Activated CD4-positive, alpha-beta T cell treated with anti-CD3 and anti-CD28 coated beads for 24 hours (primary cell): Measurements from ENCODE around the gene GAPDH.

Experiments
- DNase-seq, 2 donors: peaks; one replicate each; pipeline ENCODE4 v3.0.0-alpha.2; 2020; ENCODE audit warnings: low read depth in 2 of 2

The GAPDH gene

DNA sequence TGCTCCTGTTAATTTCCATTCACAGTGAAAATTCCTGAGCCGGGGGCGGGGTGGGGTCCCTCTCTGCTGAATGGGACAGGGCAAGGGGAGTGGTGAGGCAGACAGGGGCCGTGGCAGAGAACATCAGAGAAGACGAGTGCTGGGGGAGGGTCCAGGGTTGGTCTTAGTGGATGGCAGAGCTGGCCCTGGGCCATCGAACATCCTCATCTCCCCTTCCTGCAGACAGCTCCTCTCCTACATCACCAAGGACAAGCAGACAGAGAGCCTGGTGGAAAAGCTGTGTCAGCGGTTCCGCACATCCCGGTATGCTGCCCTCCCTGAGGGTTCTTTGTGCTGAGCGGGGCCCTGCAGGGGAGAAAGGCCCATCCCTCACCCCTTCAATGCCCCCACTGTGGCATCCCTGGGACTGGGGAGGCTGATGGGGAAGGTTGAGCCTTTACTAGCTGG is 5.0 kb upstream of the GAPDH start:
- no peak for DNase-seq

DNA sequence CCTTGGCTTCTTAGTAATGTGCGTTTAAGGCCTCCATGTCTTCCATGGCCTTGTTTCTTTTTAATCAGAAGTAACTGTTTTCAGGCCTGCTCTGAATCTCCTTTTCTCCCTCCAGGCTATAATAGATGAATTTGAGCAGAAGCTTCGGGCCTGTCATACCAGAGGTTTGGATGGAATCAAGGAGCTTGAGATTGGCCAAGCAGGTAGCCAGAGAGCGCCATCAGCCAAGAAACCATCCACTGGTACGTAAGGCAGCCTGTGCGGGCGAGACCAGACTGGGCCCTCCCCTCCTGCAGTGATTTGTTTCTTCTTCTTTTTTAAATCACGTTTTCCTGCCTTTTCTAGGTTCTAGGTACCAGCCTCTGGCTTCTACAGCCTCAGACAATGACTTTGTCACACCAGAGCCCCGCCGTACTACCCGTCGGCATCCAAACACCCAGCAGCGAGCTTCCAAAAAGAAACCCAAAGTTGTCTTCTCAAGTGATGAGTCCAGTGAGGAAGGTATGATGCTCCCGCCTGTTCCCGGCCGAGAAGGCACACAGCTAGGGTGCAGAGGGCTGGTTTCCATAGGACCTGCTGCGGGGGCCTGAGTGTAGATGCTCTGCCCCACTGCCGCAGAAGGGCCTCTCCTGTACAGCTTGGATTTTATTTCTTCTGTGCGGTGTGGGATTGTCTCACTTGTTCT is 3.6 kb upstream of the GAPDH start:
- DNase-seq = no peak

DNA sequence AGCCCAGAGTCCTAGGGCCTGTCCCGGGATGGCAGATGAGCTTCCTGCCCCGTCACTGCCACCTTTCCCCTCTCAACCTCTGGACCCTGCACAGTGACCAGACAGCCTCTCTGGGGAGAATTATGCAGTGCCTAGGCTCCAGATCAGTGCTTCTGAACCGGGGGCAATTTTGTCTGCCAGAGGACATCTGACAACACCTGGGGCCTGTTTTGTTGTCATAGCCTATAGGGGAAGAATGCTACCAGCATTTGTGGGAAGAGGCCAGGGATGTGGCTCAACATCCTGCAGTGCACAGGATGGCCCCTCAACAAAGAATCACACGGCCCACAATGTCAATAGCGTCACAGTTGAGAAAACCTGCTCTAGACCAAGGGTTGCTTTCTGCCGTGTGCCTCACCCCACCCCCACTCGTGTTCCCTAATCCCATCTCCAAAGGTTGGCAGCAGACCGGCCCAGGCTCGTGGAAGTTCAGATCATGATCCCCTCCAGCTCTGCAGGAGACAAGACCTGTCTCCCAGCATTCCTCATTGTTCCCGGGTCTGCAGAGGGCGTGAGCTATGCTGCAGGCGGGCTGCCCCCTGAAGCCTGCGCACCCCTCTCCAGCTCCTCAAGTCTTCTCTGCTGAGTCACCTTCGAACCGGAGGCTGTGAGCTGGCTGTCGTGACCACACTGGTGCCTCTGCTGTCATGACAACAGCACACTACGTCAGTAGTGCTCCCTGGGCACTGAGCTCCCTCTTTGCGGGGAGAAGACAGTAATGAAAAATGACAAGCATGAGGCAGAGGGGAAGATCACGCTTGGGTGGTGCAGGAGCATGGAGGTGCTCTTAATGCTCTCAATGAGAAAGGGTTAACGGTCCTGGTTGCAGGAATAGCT is 2.0 kb upstream of the GAPDH start:
- peak; percentile 73 for DNase-seq

DNA sequence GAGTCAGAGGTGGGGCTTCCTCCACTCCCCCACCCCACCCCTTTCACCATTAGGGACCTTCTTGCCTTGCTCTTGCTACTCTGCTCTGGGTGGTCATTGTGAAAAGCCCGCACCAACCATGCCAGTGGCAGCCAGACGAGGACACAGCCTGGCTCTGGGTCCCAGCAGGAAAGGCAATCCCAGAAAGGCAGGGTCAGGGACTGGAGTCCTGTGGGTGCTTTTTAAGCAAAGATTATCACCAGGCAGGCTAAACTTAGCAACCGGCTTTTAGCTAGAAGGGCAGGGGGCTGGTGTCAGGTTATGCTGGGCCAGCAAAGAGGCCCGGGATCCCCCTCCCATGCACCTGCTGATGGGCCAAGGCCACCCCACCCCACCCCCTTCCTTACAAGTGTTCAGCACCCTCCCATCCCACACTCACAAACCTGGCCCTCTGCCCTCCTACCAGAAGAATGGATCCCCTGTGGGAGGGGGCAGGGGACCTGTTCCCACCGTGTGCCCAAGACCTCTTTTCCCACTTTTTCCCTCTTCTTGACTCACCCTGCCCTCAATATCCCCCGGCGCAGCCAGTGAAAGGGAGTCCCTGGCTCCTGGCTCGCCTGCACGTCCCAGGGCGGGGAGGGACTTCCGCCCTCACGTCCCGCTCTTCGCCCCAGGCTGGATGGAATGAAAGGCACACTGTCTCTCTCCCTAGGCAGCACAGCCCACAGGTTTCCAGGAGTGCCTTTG is 1.2 kb upstream of the GAPDH start:
- DNase-seq = peak in 1 of 2 donors; percentile 44

DNA sequence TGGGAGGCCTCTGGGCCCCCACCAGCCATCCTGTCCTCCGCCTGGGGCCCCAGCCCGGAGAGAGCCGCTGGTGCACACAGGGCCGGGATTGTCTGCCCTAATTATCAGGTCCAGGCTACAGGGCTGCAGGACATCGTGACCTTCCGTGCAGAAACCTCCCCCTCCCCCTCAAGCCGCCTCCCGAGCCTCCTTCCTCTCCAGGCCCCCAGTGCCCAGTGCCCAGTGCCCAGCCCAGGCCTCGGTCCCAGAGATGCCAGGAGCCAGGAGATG is 729 bp upstream of the GAPDH start:
- DNase-seq = no peak

DNA sequence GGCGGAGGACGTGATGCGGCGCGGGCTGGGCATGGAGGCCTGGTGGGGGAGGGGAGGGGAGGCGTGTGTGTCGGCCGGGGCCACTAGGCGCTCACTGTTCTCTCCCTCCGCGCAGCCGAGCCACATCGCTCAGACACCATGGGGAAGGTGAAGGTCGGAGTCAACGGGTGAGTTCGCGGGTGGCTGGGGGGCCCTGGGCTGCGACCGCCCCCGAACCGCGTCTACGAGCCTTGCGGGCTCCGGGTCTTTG is 303 bp downstream of the GAPDH start:
- peak in 1 of 2 donors; percentile 66 for DNase-seq

DNA sequence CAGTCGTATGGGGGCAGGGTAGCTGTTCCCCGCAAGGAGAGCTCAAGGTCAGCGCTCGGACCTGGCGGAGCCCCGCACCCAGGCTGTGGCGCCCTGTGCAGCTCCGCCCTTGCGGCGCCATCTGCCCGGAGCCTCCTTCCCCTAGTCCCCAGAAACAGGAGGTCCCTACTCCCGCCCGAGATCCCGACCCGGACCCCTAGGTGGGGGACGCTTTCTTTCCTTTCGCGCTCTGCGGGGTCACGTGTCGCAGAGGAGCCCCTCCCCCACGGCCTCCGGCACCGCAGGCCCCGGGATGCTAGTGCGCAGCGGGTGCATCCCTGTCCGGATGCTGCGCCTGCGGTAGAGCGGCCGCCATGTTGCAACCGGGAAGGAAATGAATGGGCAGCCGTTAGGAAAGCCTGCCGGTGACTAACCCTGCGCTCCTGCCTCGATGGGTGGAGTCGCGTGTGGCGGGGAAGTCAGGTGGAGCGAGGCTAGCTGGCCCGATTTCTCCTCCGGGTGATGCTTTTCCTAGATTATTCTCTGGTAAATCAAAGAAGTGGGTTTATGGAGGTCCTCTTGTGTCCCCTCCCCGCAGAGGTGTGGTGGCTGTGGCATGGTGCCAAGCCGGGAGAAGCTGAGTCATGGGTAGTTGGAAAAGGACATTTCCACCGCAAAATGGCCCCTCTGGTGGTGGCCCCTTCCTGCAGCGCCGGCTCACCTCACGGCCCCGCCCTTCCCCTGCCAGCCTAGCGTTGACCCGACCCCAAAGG is 804 bp downstream of the GAPDH start:
- peak; percentile 63 to 72 for DNase-seq

DNA sequence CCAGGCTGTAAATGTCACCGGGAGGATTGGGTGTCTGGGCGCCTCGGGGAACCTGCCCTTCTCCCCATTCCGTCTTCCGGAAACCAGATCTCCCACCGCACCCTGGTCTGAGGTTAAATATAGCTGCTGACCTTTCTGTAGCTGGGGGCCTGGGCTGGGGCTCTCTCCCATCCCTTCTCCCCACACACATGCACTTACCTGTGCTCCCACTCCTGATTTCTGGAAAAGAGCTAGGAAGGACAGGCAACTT is 1.3 kb downstream of the GAPDH start:
- DNase-seq = no peak

DNA sequence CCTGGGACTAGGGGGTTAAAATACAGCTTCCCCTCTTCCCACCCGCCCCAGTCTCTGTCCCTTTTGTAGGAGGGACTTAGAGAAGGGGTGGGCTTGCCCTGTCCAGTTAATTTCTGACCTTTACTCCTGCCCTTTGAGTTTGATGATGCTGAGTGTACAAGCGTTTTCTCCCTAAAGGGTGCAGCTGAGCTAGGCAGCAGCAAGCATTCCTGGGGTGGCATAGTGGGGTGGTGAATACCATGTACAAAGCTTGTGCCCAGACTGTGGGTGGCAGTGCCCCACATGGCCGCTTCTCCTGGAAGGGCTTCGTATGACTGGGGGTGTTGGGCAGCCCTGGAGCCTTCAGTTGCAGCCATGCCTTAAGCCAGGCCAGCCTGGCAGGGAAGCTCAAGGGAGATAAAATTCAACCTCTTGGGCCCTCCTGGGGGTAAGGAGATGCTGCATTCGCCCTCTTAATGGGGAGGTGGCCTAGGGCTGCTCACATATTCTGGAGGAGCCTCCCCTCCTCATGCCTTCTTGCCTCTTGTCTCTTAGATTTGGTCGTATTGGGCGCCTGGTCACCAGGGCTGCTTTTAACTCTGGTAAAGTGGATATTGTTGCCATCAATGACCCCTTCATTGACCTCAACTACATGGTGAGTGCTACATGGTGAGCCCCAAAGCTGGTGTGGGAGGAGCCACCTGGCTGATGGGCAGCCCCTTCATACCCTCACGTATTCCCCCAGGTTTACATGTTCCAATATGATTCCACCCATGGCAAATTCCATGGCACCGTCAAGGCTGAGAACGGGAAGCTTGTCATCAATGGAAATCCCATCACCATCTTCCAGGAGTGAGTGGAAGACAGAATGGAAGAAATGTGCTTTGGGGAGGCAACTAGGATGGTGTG is 1.9 kb downstream of the GAPDH start:
- no peak for DNase-seq

DNA sequence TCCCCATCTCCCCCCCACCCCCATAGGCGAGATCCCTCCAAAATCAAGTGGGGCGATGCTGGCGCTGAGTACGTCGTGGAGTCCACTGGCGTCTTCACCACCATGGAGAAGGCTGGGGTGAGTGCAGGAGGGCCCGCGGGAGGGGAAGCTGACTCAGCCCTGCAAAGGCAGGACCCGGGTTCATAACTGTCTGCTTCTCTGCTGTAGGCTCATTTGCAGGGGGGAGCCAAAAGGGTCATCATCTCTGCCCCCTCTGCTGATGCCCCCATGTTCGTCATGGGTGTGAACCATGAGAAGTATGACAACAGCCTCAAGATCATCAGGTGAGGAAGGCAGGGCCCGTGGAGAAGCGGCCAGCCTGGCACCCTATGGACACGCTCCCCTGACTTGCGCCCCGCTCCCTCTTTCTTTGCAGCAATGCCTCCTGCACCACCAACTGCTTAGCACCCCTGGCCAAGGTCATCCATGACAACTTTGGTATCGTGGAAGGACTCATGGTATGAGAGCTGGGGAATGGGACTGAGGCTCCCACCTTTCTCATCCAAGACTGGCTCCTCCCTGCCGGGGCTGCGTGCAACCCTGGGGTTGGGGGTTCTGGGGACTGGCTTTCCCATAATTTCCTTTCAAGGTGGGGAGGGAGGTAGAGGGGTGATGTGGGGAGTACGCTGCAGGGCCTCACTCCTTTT is 2.7 kb downstream of the GAPDH start:
- peak in 1 of 2 donors; percentile 12 for DNase-seq

DNA sequence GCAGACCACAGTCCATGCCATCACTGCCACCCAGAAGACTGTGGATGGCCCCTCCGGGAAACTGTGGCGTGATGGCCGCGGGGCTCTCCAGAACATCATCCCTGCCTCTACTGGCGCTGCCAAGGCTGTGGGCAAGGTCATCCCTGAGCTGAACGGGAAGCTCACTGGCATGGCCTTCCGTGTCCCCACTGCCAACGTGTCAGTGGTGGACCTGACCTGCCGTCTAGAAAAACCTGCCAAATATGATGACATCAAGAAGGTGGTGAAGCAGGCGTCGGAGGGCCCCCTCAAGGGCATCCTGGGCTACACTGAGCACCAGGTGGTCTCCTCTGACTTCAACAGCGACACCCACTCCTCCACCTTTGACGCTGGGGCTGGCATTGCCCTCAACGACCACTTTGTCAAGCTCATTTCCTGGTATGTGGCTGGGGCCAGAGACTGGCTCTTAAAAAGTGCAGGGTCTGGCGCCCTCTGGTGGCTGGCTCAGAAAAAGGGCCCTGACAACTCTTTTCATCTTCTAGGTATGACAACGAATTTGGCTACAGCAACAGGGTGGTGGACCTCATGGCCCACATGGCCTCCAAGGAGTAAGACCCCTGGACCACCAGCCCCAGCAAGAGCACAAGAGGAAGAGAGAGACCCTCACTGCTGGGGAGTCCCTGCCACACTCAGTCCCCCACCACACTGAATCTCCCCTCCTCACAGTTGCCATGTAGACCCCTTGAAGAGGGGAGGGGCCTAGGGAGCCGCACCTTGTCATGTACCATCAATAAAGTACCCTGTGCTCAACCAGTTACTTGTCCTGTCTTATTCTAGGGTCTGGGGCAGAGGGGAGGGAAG is 3.5 kb downstream of the GAPDH start:
- peak; percentile 71 to 73 for DNase-seq

DNA sequence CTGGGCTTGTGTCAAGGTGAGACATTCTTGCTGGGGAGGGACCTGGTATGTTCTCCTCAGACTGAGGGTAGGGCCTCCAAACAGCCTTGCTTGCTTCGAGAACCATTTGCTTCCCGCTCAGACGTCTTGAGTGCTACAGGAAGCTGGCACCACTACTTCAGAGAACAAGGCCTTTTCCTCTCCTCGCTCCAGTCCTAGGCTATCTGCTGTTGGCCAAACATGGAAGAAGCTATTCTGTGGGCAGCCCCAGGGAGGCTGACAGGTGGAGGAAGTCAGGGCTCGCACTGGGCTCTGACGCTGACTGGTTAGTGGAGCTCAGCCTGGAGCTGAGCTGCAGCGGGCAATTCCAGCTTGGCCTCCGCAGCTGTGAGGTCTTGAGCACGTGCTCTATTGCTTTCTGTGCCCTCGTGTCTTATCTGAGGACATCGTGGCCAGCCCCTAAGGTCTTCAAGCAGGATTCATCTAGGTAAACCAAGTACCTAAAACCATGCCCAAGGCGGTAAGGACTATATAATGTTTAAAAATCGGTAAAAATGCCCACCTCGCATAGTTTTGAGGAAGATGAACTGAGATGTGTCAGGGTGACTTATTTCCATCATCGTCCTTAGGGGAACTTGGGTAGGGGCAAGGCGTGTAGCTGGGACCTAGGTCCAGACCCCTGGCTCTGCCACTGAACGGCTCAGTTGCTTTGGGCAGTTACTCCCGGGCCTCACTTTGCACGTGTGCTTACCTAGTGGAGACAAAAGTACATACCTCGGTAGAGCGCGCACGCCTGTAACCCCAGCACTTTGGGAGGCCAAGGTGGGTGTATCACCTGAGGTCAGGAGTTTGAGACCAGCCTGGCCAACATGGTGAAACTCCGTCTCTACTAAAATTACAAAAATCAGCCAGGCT is 4.3 kb downstream of the GAPDH start:
- peak in 1 of 2 donors; percentile 44 for DNase-seq

DNA sequence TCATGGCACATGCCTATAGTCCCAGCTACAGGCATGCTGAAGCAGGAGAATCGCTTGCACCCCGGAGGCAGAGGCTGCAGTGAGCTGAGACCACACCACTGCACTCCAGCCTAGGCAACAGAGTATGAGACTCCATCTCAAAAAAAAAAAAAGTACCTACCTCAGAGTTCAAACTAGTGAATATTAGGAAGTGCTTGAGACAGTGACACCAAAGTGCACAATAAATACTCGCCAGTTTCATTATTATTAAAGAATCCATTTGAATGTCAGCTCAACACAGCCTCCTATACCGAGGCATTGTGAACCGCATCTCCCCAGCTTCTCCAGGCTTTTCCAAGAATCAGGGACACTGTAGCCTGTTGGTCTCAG is 5.0 kb downstream of the GAPDH start:
- DNase-seq = no peak

DNA sequence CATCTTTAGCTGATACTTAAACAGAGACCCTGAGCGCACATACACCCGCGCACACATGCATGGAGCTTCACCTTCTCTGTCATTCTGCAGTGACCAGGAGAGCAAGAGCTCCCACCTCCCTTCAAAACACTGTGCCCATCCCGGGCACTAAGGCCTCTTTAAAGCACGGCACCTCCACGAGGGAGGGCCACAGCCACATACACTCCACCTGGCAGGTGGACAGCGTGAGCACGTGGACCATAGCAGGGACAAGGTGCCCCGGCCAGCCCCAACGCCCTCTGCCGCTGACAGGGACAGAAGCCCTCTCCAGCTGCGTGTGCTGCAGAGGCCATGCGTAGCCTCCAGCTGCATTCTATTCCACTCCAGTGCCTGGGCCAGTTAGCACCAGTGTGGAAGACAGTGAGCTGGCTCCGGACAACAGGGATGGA is 5.4 kb downstream of the GAPDH start:
- DNase-seq = peak in 1 of 2 donors; percentile 14

DNA sequence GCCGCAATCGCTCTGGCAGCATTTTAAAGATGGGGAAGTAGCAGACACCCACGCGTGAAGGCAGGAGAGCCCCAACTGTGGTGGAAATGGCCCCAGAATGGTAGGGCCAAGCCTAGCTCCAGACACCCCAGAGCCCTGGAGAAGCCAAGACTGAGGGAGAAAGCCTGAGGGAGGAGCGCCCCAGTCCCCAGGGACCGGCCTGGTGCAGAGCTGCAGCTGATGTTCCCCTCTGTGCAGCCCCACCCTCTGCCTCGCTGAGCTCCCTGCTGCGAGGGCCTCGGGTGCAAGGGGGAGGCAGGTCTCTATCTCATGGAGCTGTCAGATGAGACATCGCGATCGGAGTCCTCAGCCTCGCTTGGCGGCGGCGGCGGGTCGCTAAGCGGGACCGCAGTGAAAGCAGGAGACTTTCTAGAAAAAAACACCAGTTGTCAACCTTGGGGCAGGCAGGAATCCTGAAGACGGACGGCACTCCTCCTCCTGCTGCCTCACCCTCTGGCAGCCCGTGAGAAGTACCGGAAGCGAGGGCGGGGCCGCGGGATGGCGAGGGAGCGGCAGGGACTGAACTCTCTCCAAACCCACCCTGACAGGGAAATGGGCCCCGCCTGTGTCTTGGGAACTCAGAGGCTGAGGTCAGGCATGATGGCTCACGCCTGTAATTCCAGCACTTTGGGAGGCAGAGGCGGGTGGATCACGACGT is 6.0 kb downstream of the GAPDH start:
- peak in 1 of 2 donors; percentile 43 for DNase-seq

DNA sequence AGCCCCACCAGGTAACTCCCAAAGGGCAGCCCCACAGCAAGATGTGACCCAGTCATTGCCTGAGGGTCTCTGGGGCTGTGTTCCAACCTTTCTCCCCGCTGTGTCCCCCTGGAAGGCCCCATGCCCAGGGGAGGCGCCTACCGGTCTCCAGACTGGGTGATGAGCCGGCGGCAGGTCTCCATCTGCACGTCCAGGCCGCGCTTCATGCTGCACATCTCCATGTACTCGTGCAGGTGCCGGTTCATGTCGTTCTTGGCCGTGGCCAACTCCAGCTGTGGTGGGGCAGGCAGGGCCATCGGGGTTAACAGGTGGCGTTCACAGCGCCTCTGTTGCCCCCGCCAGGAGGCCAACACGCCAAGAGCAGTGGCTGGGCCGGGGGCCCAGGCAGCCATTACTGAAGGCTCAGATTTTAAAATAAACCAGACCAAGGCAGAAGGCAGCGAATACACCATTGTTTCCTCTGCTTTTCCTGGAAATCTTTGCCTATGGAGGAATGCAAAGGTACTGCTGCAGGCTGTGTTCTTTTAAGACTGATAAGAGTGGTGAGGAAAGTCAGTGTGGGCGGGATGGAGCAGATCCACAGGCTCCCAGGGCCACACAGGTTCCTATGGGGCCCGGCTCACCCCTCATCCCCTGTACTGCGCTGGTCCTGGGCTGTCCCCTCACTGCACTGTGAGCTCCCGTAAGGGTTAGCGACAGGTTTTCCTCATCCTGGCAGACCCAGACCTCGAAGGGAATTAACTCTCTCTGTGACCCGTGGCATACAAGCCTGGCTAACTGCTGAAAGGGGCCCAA is 7.3 kb downstream of the GAPDH start:
- DNase-seq = no peak

DNA sequence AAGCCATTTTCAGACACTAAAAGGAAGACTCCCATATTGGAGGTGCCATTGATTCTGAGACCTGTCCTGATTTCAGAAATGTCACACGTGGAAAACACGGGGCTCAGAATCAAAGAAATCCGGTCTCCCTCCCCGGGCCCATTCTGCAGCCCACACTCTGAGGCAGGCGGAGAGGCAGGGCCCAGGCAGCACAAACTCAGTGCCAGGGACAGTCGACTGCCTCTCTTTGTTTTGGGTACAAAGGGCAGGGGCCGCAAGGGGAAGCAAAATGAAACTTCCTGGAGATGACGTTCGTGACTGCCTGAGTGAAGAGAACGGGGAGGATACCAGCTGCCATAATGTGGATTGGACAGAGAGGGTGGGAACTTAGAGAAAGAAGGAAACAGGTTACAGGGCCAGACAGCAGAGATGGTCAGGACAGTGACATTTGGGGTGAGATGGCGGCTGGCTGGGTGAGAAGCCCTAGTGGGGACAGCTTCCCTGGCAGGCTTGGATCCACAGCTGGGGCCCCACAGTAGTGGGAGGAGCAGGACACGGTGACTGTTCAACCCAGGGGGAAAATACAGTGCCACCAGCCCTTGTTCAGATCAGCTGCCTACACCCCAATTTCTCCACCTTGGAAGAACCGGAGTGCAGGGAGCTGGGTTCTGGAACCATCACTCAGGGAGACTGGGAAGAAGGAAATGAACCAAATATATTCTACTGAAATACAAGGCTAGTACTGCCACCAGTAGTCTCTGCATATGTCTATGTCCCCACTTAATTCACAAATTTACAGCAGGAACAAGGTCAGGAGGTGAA is 8.1 kb downstream of the GAPDH start:
- no peak for DNase-seq
